WTC11 (cell line): ENCODE measurements around the gene EP400. TPM values are rescaled to one million over a fixed set of nuclear protein-coding genes. Genes with fewer than 3 reads are reported as not detected.

Source experiments
- ATAC-seq: fragments of 200-7000 bp; cut with Tn5 transposase; 2 replicates; pipeline ENCODE4 v1.10.0; 2021; ENCODE audit warnings: mild to moderate bottlenecking, moderate library complexity
- CTCF ChIA-PET: fragments of 300-600 bp; sonication (Branson Sonifier 250); formaldehyde crosslinking; loops from one replicate; lab custom pipeline; 2021; ENCODE audit warnings: antibody characterized with exemption; lab: Charles Lee
- POLR2A ChIA-PET: fragments of 350-600 bp; sonication (Branson Sonifier 250); formaldehyde crosslinking; loops from one replicate; lab custom pipeline; 2021; ENCODE audit warnings: antibody characterized with exemption; lab: Charles Lee
- DNase-seq: peaks from one replicate; pipeline ENCODE4 v3.0.0; 2021; ENCODE audit warnings: low spot score
- H3K27ac Mint-ChIP-seq: 2 replicates; pipeline ENCODE4 v1.8.0; 2021; ENCODE audit warnings: mixed read lengths
- H3K27me3 Mint-ChIP-seq: 2 replicates; pipeline ENCODE4 v1.8.0; 2021; ENCODE audit warnings: low read depth, mild to moderate bottlenecking, moderate library complexity, mixed read lengths
- H3K36me3 Mint-ChIP-seq: 2 replicates; pipeline ENCODE4 v1.8.0; 2021; ENCODE audit warnings: mixed read lengths
- H3K4me1 Mint-ChIP-seq: 2 replicates; pipeline ENCODE4 v1.8.0; 2022; ENCODE audit warnings: mixed read lengths
- H3K4me3 Mint-ChIP-seq: 2 replicates; pipeline ENCODE4 v1.8.0; 2021; ENCODE audit warnings: mild to moderate bottlenecking, moderate library complexity, mixed read lengths
- H3K9me3 Mint-ChIP-seq: 2 replicates; pipeline ENCODE4 v1.8.0; 2021; ENCODE audit warnings: mixed read lengths
- CBFB ChIP-seq: sonication (generic); formaldehyde crosslinking; IDR thresholded peaks from 2 replicates; pipeline ENCODE4 v1.8.1; 2022; ENCODE audit warnings: mild to moderate bottlenecking, low read depth, missing genetic modification reagents
- ESRRA ChIP-seq: sonication (generic); formaldehyde crosslinking; IDR thresholded peaks from 2 replicates; pipeline ENCODE4 v1.8.1; 2022; ENCODE audit warnings: mild to moderate bottlenecking, missing genetic modification reagents, borderline replicate concordance
- FOXK1 ChIP-seq: sonication (generic); formaldehyde crosslinking; IDR thresholded peaks from 2 replicates; pipeline ENCODE4 v1.8.0; 2022; ENCODE audit warnings: mild to moderate bottlenecking, moderate library complexity, missing genetic modification reagents
- NR3C1 ChIP-seq: sonication (generic); formaldehyde crosslinking; conservative IDR thresholded peaks from 2 replicates; pipeline ENCODE4 v1.8.1; 2023; ENCODE audit warnings: low read depth, mild to moderate bottlenecking, missing genetic modification reagents
- OVOL2 ChIP-seq: fragments of 250-450 bp; sonication (Bioruptor Pico); IDR thresholded peaks from 2 replicates; pipeline ENCODE4 v1.9.0; 2021; ENCODE audit warnings: mild to moderate bottlenecking, borderline replicate concordance
- RORB ChIP-seq: fragments of 250-450 bp; sonication (Bioruptor Pico); IDR thresholded peaks from 2 replicates; pipeline ENCODE4 v1.9.0; 2021; ENCODE audit warnings: mild to moderate bottlenecking
- ZNF423 ChIP-seq: fragments of 250-450 bp; sonication (Bioruptor Pico); IDR thresholded peaks from 2 replicates; pipeline ENCODE4 v2.1.2; 2022; ENCODE audit warnings: mild to moderate bottlenecking, moderate library complexity
- total RNA-seq: library from RNA; stranded (reverse); gene quantifications from 3 replicates; pipeline ENCODE4 v1.2.3, GENCODE V29; 2021
- TF ChIP-seq, protein P1 (sequence below): sonication (generic); formaldehyde crosslinking; IDR thresholded peaks from 2 replicates; pipeline ENCODE4 v1.8.1; 2023; ENCODE audit warnings: mild to moderate bottlenecking, missing genetic modification reagents
- TF ChIP-seq, protein P2 (sequence below): sonication (generic); formaldehyde crosslinking; IDR thresholded peaks from 2 replicates; pipeline ENCODE4 v1.8.1; 2023; ENCODE audit warnings: mild to moderate bottlenecking, missing genetic modification reagents, moderate library complexity
- TF ChIP-seq, protein P3 (sequence below): fragments of 250-450 bp; sonication (Bioruptor Pico); IDR thresholded peaks from 2 replicates; pipeline ENCODE4 v1.9.0; 2021; ENCODE audit warnings: moderate library complexity, mild to moderate bottlenecking, inconsistent platforms, borderline replicate concordance
- TF ChIP-seq, protein P4 (sequence below): fragments of 250-450 bp; sonication (Bioruptor Pico); IDR thresholded peaks from 2 replicates; pipeline ENCODE4 v2.1.2; 2022; ENCODE audit warnings: mild to moderate bottlenecking, moderate library complexity
- TF ChIP-seq, protein P5 (sequence below): sonication (generic); formaldehyde crosslinking; IDR thresholded peaks from 2 replicates; pipeline ENCODE4 v1.8.1; 2023; ENCODE audit warnings: mild to moderate bottlenecking, missing genetic modification reagents
- TF ChIP-seq, protein P6 (sequence below): sonication (generic); formaldehyde crosslinking; IDR thresholded peaks from 2 replicates; pipeline ENCODE4 v1.8.0; 2023; ENCODE audit warnings: mild to moderate bottlenecking, missing genetic modification reagents
- TF ChIP-seq, protein P7 (sequence below): fragments of 250-450 bp; sonication (Bioruptor Pico); IDR thresholded peaks from 2 replicates; pipeline ENCODE4 v1.9.0; 2021; ENCODE audit warnings: mild to moderate bottlenecking
- TF ChIP-seq, protein P8 (sequence below): sonication (generic); formaldehyde crosslinking; IDR thresholded peaks from 2 replicates; pipeline ENCODE4 v1.8.0; 2022; ENCODE audit warnings: mild to moderate bottlenecking, missing genetic modification reagents

EP400 gene
- total RNA-seq, 1 experiment from 2014 or later, result 75.8 TPM

DNA sequence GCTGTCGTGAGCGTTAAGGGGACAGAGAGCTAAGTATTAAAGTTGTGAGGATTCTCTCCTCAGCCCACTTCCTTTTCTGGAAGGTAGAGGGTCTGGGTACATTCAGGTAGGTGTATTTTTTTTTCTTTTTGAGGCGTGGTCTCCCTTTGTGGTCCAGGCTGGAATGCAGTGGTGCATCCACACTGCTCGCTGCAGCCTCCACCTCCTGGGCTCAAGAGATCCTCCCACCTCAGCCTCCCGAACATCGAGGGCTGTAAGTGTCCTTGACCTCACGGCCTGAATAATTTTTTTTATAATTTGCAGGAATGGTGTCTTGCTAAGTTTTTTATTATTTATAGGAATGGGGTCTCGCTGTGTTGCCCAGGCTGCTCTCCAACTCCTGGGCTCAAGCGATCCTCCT lies 19.2 kb upstream of the EP400 start:
- Mint-ChIP-seq H3K4me3 (peak overlapping the region; percentile 89), H3K27me3 (peaks cover 5% of the 10 kb centered on the region), H3K4me1 (peaks cover 10% of the 10 kb centered on the region), H3K36me3 (peaks cover 41% of the 10 kb centered on the region), H3K9me3 (no peaks in the 10 kb centered on the region), H3K27ac (peak overlapping the region; percentile 96)
- ATAC-seq (no peak), DNase-seq (no peak)
- ChIA-PET POLR2A (interaction anchor here (1.2 to 1.6 kb wide), 2 partner anchors 34 to 71 kb away, joined by 6 to 7 read pairs; no protein-coding TSS in a partner anchor), CTCF (interaction anchor here (0.8 to 1.7 kb wide), 5 partner anchors 19 to 476 kb away, joined by 3 to 9 read pairs (median 5); partner anchors contain the start of gene EP400)
- no peak for TF ChIP-seq RORB
- TF ChIP-seq, protein P1, sequence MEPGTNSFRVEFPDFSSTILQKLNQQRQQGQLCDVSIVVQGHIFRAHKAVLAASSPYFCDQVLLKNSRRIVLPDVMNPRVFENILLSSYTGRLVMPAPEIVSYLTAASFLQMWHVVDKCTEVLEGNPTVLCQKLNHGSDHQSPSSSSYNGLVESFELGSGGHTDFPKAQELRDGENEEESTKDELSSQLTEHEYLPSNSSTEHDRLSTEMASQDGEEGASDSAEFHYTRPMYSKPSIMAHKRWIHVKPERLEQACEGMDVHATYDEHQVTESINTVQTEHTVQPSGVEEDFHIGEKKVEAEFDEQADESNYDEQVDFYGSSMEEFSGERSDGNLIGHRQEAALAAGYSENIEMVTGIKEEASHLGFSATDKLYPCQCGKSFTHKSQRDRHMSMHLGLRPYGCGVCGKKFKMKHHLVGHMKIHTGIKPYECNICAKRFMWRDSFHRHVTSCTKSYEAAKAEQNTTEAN (CRISPR knock-in tag), result no peak
- TF ChIP-seq FOXK1 (CRISPR knock-in tag), result no peak
- TF ChIP-seq, protein P2, sequence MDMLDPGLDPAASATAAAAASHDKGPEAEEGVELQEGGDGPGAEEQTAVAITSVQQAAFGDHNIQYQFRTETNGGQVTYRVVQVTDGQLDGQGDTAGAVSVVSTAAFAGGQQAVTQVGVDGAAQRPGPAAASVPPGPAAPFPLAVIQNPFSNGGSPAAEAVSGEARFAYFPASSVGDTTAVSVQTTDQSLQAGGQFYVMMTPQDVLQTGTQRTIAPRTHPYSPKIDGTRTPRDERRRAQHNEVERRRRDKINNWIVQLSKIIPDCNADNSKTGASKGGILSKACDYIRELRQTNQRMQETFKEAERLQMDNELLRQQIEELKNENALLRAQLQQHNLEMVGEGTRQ (CRISPR knock-in tag), result no peak
- TF ChIP-seq, protein P3, sequence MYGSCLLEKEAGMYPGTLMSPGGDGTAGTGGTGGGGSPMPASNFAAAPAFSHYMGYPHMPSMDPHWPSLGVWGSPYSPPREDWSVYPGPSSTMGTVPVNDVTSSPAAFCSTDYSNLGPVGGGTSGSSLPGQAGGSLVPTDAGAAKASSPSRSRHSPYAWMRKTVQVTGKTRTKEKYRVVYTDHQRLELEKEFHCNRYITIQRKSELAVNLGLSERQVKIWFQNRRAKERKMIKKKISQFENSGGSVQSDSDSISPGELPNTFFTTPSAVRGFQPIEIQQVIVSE (CRISPR knock-in tag), result no peak

DNA sequence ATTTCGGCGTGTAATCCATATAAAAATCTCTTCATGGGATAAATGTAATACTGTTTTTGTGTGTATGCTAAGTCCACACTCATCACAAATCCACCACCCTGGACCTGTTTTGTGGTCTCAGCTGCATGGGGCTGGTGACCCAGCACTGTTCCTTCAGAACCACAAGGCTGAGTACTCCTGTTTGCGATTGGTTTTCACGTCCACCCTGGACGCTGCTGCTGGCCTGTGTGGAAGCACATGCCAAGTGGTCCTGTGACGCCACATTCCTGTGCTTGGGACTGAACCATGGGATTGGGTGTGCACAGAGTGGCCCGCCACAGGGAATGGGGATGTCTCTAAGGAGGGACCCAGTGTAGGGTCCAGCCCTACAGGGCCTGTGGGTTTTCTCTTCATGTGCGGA lies 16.4 kb upstream of the EP400 start:
- H3K27me3 Mint-ChIP-seq, result no peaks in the 10 kb centered on the region
- ChIA-PET POLR2A (no interaction called here), CTCF (no interaction called here)
- H3K4me3 Mint-ChIP-seq, result no peak overlapping the region
- no peak for ATAC-seq
- H3K9me3 Mint-ChIP-seq, result no peaks in the 10 kb centered on the region
- no peak for DNase-seq
- peaks cover 5% of the 10 kb centered on the region for H3K4me1 Mint-ChIP-seq
- H3K36me3 Mint-ChIP-seq, result peaks cover 57% of the 10 kb centered on the region
- H3K27ac Mint-ChIP-seq, result no peak overlapping the region
- TF ChIP-seq, protein P4, sequence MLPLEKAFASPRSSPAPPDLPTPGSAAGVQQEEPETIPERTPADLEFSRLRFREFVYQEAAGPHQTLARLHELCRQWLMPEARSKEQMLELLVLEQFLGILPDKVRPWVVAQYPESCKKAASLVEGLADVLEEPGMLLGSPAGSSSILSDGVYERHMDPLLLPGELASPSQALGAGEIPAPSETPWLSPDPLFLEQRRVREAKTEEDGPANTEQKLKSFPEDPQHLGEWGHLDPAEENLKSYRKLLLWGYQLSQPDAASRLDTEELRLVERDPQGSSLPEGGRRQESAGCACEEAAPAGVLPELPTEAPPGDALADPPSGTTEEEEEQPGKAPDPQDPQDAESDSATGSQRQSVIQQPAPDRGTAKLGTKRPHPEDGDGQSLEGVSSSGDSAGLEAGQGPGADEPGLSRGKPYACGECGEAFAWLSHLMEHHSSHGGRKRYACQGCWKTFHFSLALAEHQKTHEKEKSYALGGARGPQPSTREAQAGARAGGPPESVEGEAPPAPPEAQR, result no peak
- no peak for TF ChIP-seq ESRRA (CRISPR knock-in tag)
- TF ChIP-seq, protein P5, sequence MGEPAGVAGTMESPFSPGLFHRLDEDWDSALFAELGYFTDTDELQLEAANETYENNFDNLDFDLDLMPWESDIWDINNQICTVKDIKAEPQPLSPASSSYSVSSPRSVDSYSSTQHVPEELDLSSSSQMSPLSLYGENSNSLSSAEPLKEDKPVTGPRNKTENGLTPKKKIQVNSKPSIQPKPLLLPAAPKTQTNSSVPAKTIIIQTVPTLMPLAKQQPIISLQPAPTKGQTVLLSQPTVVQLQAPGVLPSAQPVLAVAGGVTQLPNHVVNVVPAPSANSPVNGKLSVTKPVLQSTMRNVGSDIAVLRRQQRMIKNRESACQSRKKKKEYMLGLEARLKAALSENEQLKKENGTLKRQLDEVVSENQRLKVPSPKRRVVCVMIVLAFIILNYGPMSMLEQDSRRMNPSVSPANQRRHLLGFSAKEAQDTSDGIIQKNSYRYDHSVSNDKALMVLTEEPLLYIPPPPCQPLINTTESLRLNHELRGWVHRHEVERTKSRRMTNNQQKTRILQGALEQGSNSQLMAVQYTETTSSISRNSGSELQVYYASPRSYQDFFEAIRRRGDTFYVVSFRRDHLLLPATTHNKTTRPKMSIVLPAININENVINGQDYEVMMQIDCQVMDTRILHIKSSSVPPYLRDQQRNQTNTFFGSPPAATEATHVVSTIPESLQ, result no peak
- TF ChIP-seq, protein P2 (CRISPR knock-in tag), result no peak
- no peak for TF ChIP-seq CBFB (CRISPR knock-in tag)
- TF ChIP-seq, protein P6, sequence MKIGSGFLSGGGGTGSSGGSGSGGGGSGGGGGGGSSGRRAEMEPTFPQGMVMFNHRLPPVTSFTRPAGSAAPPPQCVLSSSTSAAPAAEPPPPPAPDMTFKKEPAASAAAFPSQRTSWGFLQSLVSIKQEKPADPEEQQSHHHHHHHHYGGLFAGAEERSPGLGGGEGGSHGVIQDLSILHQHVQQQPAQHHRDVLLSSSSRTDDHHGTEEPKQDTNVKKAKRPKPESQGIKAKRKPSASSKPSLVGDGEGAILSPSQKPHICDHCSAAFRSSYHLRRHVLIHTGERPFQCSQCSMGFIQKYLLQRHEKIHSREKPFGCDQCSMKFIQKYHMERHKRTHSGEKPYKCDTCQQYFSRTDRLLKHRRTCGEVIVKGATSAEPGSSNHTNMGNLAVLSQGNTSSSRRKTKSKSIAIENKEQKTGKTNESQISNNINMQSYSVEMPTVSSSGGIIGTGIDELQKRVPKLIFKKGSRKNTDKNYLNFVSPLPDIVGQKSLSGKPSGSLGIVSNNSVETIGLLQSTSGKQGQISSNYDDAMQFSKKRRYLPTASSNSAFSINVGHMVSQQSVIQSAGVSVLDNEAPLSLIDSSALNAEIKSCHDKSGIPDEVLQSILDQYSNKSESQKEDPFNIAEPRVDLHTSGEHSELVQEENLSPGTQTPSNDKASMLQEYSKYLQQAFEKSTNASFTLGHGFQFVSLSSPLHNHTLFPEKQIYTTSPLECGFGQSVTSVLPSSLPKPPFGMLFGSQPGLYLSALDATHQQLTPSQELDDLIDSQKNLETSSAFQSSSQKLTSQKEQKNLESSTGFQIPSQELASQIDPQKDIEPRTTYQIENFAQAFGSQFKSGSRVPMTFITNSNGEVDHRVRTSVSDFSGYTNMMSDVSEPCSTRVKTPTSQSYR, result no peak
- TF ChIP-seq, protein P7, sequence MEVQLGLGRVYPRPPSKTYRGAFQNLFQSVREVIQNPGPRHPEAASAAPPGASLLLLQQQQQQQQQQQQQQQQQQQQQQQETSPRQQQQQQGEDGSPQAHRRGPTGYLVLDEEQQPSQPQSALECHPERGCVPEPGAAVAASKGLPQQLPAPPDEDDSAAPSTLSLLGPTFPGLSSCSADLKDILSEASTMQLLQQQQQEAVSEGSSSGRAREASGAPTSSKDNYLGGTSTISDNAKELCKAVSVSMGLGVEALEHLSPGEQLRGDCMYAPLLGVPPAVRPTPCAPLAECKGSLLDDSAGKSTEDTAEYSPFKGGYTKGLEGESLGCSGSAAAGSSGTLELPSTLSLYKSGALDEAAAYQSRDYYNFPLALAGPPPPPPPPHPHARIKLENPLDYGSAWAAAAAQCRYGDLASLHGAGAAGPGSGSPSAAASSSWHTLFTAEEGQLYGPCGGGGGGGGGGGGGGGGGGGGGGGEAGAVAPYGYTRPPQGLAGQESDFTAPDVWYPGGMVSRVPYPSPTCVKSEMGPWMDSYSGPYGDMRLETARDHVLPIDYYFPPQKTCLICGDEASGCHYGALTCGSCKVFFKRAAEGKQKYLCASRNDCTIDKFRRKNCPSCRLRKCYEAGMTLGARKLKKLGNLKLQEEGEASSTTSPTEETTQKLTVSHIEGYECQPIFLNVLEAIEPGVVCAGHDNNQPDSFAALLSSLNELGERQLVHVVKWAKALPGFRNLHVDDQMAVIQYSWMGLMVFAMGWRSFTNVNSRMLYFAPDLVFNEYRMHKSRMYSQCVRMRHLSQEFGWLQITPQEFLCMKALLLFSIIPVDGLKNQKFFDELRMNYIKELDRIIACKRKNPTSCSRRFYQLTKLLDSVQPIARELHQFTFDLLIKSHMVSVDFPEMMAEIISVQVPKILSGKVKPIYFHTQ (CRISPR knock-in tag), result no peak
- TF ChIP-seq, protein P1 (CRISPR knock-in tag), result no peak
- no peak for TF ChIP-seq NR3C1 (CRISPR knock-in tag)
- TF ChIP-seq, protein P8, sequence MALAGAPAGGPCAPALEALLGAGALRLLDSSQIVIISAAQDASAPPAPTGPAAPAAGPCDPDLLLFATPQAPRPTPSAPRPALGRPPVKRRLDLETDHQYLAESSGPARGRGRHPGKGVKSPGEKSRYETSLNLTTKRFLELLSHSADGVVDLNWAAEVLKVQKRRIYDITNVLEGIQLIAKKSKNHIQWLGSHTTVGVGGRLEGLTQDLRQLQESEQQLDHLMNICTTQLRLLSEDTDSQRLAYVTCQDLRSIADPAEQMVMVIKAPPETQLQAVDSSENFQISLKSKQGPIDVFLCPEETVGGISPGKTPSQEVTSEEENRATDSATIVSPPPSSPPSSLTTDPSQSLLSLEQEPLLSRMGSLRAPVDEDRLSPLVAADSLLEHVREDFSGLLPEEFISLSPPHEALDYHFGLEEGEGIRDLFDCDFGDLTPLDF (CRISPR knock-in tag), result no peak
- no peak for TF ChIP-seq OVOL2 (CRISPR knock-in tag)
- TF ChIP-seq ZNF423 (CRISPR knock-in tag), result no peak
